HG03025 (cell line): ENCODE data around the gene GNG14.
"Not testable (repeated sequence)": the region's sequence is repeated elsewhere in the genome, so short reads cannot be mapped to it uniquely, and the experiment has no call there.

Source experiments
- ATAC-seq: cut with Tn5 transposase; IDR thresholded peaks from one replicate; pipeline ENCODE4 v1.9.1; 2021; ENCODE audit warnings: mild to moderate bottlenecking, moderate library complexity; ENCODE audit not compliant: unreplicated experiment, low FRiP score

GNG14 gene

GRCh38 chr19:12695096-12695495 lies 7.3 kb downstream of the GNG14 start:
- no peak for ATAC-seq

GRCh38 chr19:12695514-12695913 lies 7.7 kb downstream of the GNG14 start:
- ATAC-seq = no peak

- ATAC-seq = no peak
Measured at GRCh38 chr19:12695997-12696365, 8.2 kb downstream of the GNG14 start.

GRCh38 chr19:12696366-12697335 lies 8.9 kb downstream of the GNG14 start, which contains the start of gene FBXW9:
Gene FBXW9 (minus strand): TSS chr19:12696631. CDS start chr19:12696581, 50 bp downstream.
- no peak for ATAC-seq

GRCh38 chr19:12697425-12697824 lies 9.6 kb downstream of the GNG14 start:
- not testable (repeated sequence) for ATAC-seq

- ATAC-seq = no peak
Measured at GRCh38 chr19:12698138-12698537, 10.3 kb downstream of the GNG14 start.

GRCh38 chr19:12701596-12702282 lies 13.9 kb downstream of the GNG14 start:
- no peak for ATAC-seq

- no peak for ATAC-seq
Measured at GRCh38 chr19:12703046-12703445, 15.2 kb downstream of the GNG14 start.

GRCh38 chr19:12705169-12705568 lies 17.4 kb downstream of the GNG14 start:
- ATAC-seq = no peak

- ATAC-seq = no peak
Measured at GRCh38 chr19:12705654-12706331, 18.0 kb downstream of the GNG14 start.

- no peak for ATAC-seq
Measured at GRCh38 chr19:12706332-12706718, 18.5 kb downstream of the GNG14 start.

- no peak for ATAC-seq
Measured at GRCh38 chr19:12708641-12709040, 20.8 kb downstream of the GNG14 start.

GRCh38 chr19:12711187-12711586 lies 23.4 kb downstream of the GNG14 start:
- ATAC-seq = no peak

GRCh38 chr19:12712077-12712476 lies 24.3 kb downstream of the GNG14 start:
- ATAC-seq = not testable (repeated sequence)

- ATAC-seq = not testable (repeated sequence)
Measured at GRCh38 chr19:12713304-12713703, 25.5 kb downstream of the GNG14 start.

GRCh38 chr19:12715102-12715501 lies 27.3 kb downstream of the GNG14 start:
- no peak for ATAC-seq

- no peak for ATAC-seq
Measured at GRCh38 chr19:12715929-12716328, 28.1 kb downstream of the GNG14 start.

GRCh38 chr19:12720296-12720695 lies 32.5 kb downstream of the GNG14 start:
- ATAC-seq = no peak

GRCh38 chr19:12720851-12721655 lies 33.3 kb downstream of the GNG14 start:
- no peak for ATAC-seq
